Fibroblast of lung (primary cell): Measurements from ENCODE around the gene NUMBL. TPM values are rescaled to one million over a fixed set of nuclear protein-coding genes. Genes with fewer than 3 reads are reported as not detected.

ENCODE experiments used
- DNase-seq, 2 donors: peaks; one replicate each; pipeline versions ENCODE4 v3.0.0 to v3.0.0-alpha.2; 2010; ENCODE audit warnings: low read depth in 2 of 2
- H2AFZ ChIP-seq: 2 replicates; pipeline ENCODE4 v1.5.1; 2012; ENCODE audit warnings: low read length, control low read depth, inconsistent platforms
- H3K27ac ChIP-seq: 2 replicates; pipeline ENCODE4 v1.5.1; 2011; ENCODE audit warnings: low read length, control low read depth; ENCODE audit not compliant: insufficient read depth
- H3K27me3 ChIP-seq: 2 replicates; pipeline ENCODE4 v1.5.1; 2011; ENCODE audit warnings: mild to moderate bottlenecking, low read length; ENCODE audit not compliant: control insufficient read depth, insufficient read depth
- H3K36me3 ChIP-seq: 2 replicates; pipeline ENCODE4 v1.5.1; 2011; ENCODE audit warnings: low read length; ENCODE audit not compliant: control insufficient read depth, insufficient read depth
- H3K4me1 ChIP-seq: 2 replicates; pipeline ENCODE4 v1.5.1; 2011; ENCODE audit warnings: low read length; ENCODE audit not compliant: control insufficient read depth, insufficient read depth; ENCODE audit errors: extremely low read depth
- H3K4me2 ChIP-seq: 2 replicates; pipeline ENCODE4 v1.5.1; 2011; ENCODE audit warnings: low read length, control low read depth; ENCODE audit not compliant: insufficient read depth; ENCODE audit errors: extremely low read depth
- H3K4me3 ChIP-seq, 4 experiments: fragments of 200-600 bp in 1 of 4; sonication (generic) in 1 of 4; replicated peaks in 1 of 4; 2 replicates each; pipeline ENCODE4 v1.5.1; 2011 to 2016; ENCODE audit warnings: low read length in 4 of 4, low read depth in 3 of 4, mild to moderate bottlenecking in 3 of 4, control low read depth in 2 of 4, inconsistent platforms in 1 of 4, mixed read lengths in 1 of 4; ENCODE audit not compliant: insufficient read depth in 1 of 4; ENCODE audit errors: control extremely low read depth in 1 of 4
- H3K79me2 ChIP-seq: 2 replicates; pipeline ENCODE4 v1.5.1; 2012; ENCODE audit warnings: mild to moderate bottlenecking, low read length, inconsistent platforms; ENCODE audit not compliant: control insufficient read depth, insufficient read depth
- H3K9ac ChIP-seq: 2 replicates; pipeline ENCODE4 v1.5.1; 2011; ENCODE audit warnings: mild to moderate bottlenecking, low read length, control low read depth; ENCODE audit not compliant: insufficient read depth
- H3K9me3 ChIP-seq: 2 replicates; pipeline ENCODE4 v1.5.1; 2012; ENCODE audit warnings: low read depth, low read length; ENCODE audit not compliant: control insufficient read depth, insufficient read depth
- H4K20me1 ChIP-seq: 2 replicates; pipeline ENCODE4 v1.5.1; 2011; ENCODE audit warnings: low read length; ENCODE audit not compliant: control insufficient read depth, insufficient read depth; ENCODE audit errors: extremely low read depth
- EZH2 ChIP-seq: IDR thresholded peaks from 2 replicates; pipeline ENCODE4 v1.5.1; 2012; ENCODE audit warnings: low read length, control low read depth, mild to moderate bottlenecking; ENCODE audit errors: missing control alignments
- polyA plus RNA-seq, 2 donors: library from polyadenylated mRNA; depleted of rRNA in 1 of 2; stranded (reverse) in 1 of 2; unstranded in 1 of 2; fragments of >200 nt; gene quantifications; 2 replicates each; pipeline ENCODE4 v1.2.1, GENCODE V29; 2011 to 2012; ENCODE audit warnings: missing spikeins in 1 of 2
- total RNA-seq: library from RNA; depleted of rRNA; stranded (reverse); fragments of >200 nt; gene quantifications from 2 replicates; pipeline ENCODE4 v1.2.1, GENCODE V29; 2014
- TF ChIP-seq, protein P1 (sequence below), 2 donors: IDR thresholded peaks in 1 of 2; conservative IDR thresholded peaks in 1 of 2; 1 replicate in 1 of 2; 2 replicates in 1 of 2; pipeline ENCODE4 v1.5.1; 2011 to 2012; ENCODE audit warnings: low read length in 2 of 2, control low read depth in 1 of 2, inconsistent platforms in 1 of 2, low read depth in 1 of 2, mild to moderate bottlenecking in 1 of 2

NUMBL gene
- total and polyA plus RNA-seq, 2 donors (not counting 1 experiment from before 2014, with no cell fraction given): 28.2 to 33.4 TPM

DNA sequence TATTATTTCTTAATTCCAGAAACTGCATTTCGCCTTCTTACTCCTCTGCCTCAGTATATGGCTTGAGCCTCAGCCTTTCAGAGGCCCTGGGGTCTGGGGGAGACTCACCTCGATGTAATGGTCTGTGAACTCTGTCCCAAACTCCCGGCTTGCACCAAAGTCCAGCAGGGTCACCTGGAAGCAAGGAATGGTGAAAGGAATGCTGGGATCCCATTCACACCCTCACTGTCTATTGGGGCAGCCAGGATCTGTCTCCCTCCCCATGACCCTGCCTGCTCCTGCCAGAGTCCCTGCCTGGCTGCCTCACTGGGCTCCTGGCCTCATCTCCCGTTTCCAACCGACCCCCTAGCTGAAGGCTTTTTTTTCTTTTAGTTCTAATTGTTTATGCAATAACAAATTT lies 5.4 kb upstream of the NUMBL start:
- H3K4me2 ChIP-seq: no peak overlapping the region
- no peaks in the 10 kb centered on the region for H4K20me1 ChIP-seq
- H3K9ac ChIP-seq: no peak overlapping the region
- TF ChIP-seq, protein P1, sequence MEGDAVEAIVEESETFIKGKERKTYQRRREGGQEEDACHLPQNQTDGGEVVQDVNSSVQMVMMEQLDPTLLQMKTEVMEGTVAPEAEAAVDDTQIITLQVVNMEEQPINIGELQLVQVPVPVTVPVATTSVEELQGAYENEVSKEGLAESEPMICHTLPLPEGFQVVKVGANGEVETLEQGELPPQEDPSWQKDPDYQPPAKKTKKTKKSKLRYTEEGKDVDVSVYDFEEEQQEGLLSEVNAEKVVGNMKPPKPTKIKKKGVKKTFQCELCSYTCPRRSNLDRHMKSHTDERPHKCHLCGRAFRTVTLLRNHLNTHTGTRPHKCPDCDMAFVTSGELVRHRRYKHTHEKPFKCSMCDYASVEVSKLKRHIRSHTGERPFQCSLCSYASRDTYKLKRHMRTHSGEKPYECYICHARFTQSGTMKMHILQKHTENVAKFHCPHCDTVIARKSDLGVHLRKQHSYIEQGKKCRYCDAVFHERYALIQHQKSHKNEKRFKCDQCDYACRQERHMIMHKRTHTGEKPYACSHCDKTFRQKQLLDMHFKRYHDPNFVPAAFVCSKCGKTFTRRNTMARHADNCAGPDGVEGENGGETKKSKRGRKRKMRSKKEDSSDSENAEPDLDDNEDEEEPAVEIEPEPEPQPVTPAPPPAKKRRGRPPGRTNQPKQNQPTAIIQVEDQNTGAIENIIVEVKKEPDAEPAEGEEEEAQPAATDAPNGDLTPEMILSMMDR (conservative IDR thresholded peaks at IDR 0.05 in 1 of 2, IDR thresholded peaks at IDR 0.05 in 1 of 2; ENCODE audit: low read depth in 1 of 2, low read length in 2 of 2): no peak
- TF ChIP-seq EZH2: no peak
- no peaks in the 10 kb centered on the region for H3K79me2 ChIP-seq
- peaks cover 8% of the 10 kb centered on the region for H3K4me1 ChIP-seq
- H3K9me3 ChIP-seq: no peaks in the 10 kb centered on the region
- no peaks in the 10 kb centered on the region for H3K27me3 ChIP-seq
- peaks cover 12% of the 10 kb centered on the region for H3K36me3 ChIP-seq
- no peak overlapping the region for H3K27ac ChIP-seq
- no peak for DNase-seq
- no peak overlapping the region for H3K4me3 ChIP-seq
- H2AFZ ChIP-seq: no peak overlapping the region

DNA sequence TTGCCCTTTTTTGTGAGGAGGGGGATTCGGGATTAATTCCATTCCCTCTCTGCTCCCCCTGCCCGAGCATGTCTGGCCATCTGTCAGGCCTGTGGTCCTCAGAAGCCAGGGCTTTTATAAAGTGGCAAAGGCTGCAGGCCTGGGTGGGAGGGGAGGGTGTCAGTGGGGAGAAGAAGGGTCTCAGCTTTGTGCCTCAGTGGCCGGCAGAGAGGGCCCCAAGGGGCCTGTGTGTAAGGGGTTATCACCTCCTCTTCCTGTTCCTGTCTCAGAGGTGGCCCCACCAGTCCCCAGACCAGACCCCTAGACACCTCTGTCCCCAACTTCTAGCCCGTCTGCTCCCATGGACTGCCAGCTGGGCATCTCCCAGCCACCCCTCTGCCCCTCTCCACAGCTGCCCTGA lies 3.4 kb upstream of the NUMBL start:
- peaks cover 12% of the 10 kb centered on the region for H3K4me1 ChIP-seq
- no peaks in the 10 kb centered on the region for H4K20me1 ChIP-seq
- no peaks in the 10 kb centered on the region for H3K27me3 ChIP-seq
- no peak overlapping the region for H3K4me2 ChIP-seq
- DNase-seq: no peak
- H3K9me3 ChIP-seq: no peaks in the 10 kb centered on the region
- peaks cover 12% of the 10 kb centered on the region for H3K36me3 ChIP-seq
- no peak overlapping the region for H2AFZ ChIP-seq
- H3K9ac ChIP-seq: no peak overlapping the region
- H3K79me2 ChIP-seq: peaks cover 14% of the 10 kb centered on the region
- TF ChIP-seq, protein P1 (conservative IDR thresholded peaks at IDR 0.05 in 1 of 2, IDR thresholded peaks at IDR 0.05 in 1 of 2; ENCODE audit: low read depth in 1 of 2, low read length in 2 of 2): no peak
- no peak for TF ChIP-seq EZH2
- no peak overlapping the region for H3K4me3 ChIP-seq
- H3K27ac ChIP-seq: no peak overlapping the region

DNA sequence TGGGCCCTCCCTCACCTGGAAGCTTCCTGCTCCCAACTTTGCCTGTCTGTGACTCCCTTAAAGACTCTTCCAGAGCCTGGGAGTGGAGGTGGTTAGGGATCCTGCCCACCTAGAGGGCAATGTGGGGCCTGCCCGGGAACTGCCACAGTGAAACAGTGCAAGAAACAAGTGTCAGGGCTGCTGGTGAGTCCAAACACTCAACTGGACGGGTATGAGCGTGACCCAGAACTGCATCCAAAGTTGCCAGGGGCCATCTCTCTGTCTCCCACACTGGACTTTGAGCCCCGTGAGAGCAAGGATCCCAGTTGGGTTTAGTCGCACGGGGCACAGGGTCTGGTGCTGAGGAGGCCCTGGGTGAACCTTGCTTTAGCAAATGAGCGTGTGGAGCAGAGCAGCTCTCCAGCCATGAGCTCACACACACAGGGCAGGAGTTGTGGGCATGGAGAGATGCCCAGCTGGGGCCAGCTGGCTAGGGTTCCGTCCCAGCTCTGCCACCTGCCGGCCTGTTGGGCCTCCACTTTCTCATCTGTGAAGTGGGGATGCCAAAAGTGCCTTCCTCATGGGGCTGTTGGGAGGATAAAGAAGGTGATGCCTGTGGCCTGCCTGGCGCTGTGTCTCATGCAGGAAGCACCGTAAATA lies 2.8 kb upstream of the NUMBL start:
- no peak for DNase-seq
- H3K27me3 ChIP-seq: no peaks in the 10 kb centered on the region
- H3K4me2 ChIP-seq: no peak overlapping the region
- no peak overlapping the region for H2AFZ ChIP-seq
- no peaks in the 10 kb centered on the region for H4K20me1 ChIP-seq
- H3K9me3 ChIP-seq: no peaks in the 10 kb centered on the region
- H3K9ac ChIP-seq: no peak overlapping the region
- H3K36me3 ChIP-seq: peaks cover 12% of the 10 kb centered on the region
- H3K4me1 ChIP-seq: peaks cover 16% of the 10 kb centered on the region
- H3K4me3 ChIP-seq: no peak overlapping the region
- no peak for TF ChIP-seq EZH2
- H3K27ac ChIP-seq: no peak overlapping the region
- peaks cover 20% of the 10 kb centered on the region for H3K79me2 ChIP-seq
